SU-DHL-6 (cell line): ENCODE results near the gene UCK2.
"Not testable (repeated sequence)": the region's sequence is repeated elsewhere in the genome, so short reads cannot be mapped to it uniquely, and the experiment has no call there.

Experiments
- EZH2phosphoT487 ChIP-seq: fragments of 200-600 bp; sonication (generic), shearing (Covaris generic); conservative IDR thresholded peaks from 2 replicates; pipeline ENCODE4 v1.6.1; 2018; ENCODE audit warnings: mild to moderate bottlenecking, antibody characterized with exemption, low read length, moderate library complexity, mixed read lengths
- TF ChIP-seq, protein P1 (sequence below): fragments of 200-600 bp; sonication (generic); IDR thresholded peaks from one replicate; pipeline ENCODE4 v1.5.1; 2017; ENCODE audit warnings: antibody characterized with exemption, mild to moderate bottlenecking, low read length, moderate library complexity; ENCODE audit not compliant: insufficient read depth, poor library complexity, severe bottlenecking

DNA sequence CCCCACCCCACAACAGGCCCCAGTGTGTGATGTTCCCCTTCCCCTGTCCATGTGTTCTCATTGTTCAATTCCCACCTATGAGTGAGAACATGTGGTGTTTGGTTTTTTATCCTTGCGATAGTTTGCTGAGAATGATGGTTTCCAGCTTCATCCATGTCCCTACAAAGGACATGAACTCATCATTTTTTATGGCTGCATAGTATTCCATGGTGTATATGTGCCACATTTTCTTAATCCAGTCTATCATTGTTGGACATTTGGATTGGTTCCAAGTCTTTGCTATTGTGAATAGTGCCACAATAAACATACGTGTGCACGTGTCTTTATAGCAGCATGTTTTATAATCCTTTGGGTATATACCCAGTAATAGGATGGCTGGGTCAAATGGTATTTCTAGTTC is 49.2 kb upstream of the UCK2 start:
- TF ChIP-seq, protein P1, sequence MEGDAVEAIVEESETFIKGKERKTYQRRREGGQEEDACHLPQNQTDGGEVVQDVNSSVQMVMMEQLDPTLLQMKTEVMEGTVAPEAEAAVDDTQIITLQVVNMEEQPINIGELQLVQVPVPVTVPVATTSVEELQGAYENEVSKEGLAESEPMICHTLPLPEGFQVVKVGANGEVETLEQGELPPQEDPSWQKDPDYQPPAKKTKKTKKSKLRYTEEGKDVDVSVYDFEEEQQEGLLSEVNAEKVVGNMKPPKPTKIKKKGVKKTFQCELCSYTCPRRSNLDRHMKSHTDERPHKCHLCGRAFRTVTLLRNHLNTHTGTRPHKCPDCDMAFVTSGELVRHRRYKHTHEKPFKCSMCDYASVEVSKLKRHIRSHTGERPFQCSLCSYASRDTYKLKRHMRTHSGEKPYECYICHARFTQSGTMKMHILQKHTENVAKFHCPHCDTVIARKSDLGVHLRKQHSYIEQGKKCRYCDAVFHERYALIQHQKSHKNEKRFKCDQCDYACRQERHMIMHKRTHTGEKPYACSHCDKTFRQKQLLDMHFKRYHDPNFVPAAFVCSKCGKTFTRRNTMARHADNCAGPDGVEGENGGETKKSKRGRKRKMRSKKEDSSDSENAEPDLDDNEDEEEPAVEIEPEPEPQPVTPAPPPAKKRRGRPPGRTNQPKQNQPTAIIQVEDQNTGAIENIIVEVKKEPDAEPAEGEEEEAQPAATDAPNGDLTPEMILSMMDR, result not testable (repeated sequence)
- TF ChIP-seq EZH2phosphoT487, result not testable (repeated sequence)
